Hematopoietic multipotent progenitor cell treated with erythropoietin and hydrocortisone succinate and interleukin-3 and kit ligand, for 6 days (in vitro differentiated cells): Measurements from ENCODE around the gene IL3.

Experiments used
- DNase-seq: peaks from one replicate; pipeline ENCODE4 v3.0.0-alpha.2; 2015

IL3 gene

GRCh38 chr5:132060501-132061161 lies at the start of gene IL3:
Gene IL3 (plus strand): TSS chr5:132060655. CDS start chr5:132060707, 52 bp downstream.
- DNase-seq: no peak

GRCh38 chr5:132010989-132011621 lies 49.4 kb upstream of the IL3 start:
- DNase-seq: no peak

- DNase-seq: no peak
These were observed 48.7 kb upstream of the IL3 start, which contains the start of gene ACSL6 for GRCh38 chr5:132011622-132012343. Gene ACSL6 (minus strand): TSS chr5:132011658. CDS start chr5:132011553, 105 bp downstream.

GRCh38 chr5:132012371-132013005 lies 48.0 kb upstream of the IL3 start:
- DNase-seq: peak; percentile 81

GRCh38 chr5:132013006-132013689 lies 47.3 kb upstream of the IL3 start:
- DNase-seq: no peak

GRCh38 chr5:132013711-132014110 lies 46.7 kb upstream of the IL3 start:
- DNase-seq: no peak

GRCh38 chr5:132016721-132017250 lies 43.7 kb upstream of the IL3 start:
- no peak for DNase-seq

- no peak for DNase-seq
These were observed 43.1 kb upstream of the IL3 start for GRCh38 chr5:132017316-132017715.

GRCh38 chr5:132017738-132018625 lies 42.5 kb upstream of the IL3 start:
- DNase-seq: no peak

GRCh38 chr5:132019337-132019736 lies 41.1 kb upstream of the IL3 start:
- DNase-seq: no peak

- DNase-seq: no peak
These were observed 40.4 kb upstream of the IL3 start for GRCh38 chr5:132019857-132020555.

GRCh38 chr5:132020568-132021339 lies 39.7 kb upstream of the IL3 start:
- no peak for DNase-seq

- DNase-seq: no peak
These were observed 38.8 kb upstream of the IL3 start for GRCh38 chr5:132021654-132022053.

GRCh38 chr5:132022737-132023136 lies 37.7 kb upstream of the IL3 start:
- no peak for DNase-seq

- DNase-seq: no peak
These were observed 37.0 kb upstream of the IL3 start for GRCh38 chr5:132023258-132024116.

GRCh38 chr5:132024117-132024435 lies 36.4 kb upstream of the IL3 start:
- DNase-seq: no peak

- no peak for DNase-seq
These were observed 35.6 kb upstream of the IL3 start for GRCh38 chr5:132024789-132025402.

GRCh38 chr5:132025403-132025971 lies 35.0 kb upstream of the IL3 start:
- no peak for DNase-seq
